ENCODE data around the gene SCAPER. TPM values are rescaled to one million over a fixed set of nuclear protein-coding genes. Genes with fewer than 3 reads are reported as not detected.

The SCAPER gene
- total and polyA plus RNA-seq, 10 of the 15 experiments (the other 5 are each of a cell fraction or from before 2014, with no cell fraction given), result 1.0 to 7.7 (median 3.9) TPM

DNA sequence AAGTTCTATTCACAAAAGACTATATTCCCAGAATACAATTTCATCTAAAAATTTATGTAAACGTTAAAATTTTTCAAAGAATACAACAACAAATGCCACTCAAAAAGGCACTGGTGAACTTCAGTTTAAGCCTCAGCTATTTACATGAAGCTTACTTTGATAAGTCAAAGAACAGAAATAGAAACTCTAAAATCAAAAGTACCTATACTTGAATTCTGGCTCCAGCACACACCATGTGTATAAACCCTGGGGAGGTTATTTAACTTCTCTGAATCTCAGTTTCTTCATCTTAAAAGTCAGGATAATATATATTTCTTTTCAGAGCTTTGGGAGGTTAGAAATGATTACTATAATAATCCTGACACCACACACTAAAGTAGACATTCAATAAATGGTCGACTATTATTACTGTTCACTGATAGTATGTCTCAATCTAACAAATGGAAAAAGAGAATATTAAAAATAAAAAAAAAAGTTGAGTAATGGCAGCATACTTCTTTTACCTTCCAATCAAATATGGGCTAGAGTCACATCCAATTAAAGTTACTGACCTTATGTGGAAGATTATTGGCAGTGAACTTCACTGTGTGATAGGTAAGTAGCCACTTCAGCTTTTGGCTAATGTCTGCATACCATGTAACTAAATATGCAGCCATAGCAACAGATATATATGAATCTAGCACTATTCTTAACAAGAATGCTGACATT, 320.1 kb downstream of the SCAPER start (continued):
- TF ChIP-seq, protein P1, sequence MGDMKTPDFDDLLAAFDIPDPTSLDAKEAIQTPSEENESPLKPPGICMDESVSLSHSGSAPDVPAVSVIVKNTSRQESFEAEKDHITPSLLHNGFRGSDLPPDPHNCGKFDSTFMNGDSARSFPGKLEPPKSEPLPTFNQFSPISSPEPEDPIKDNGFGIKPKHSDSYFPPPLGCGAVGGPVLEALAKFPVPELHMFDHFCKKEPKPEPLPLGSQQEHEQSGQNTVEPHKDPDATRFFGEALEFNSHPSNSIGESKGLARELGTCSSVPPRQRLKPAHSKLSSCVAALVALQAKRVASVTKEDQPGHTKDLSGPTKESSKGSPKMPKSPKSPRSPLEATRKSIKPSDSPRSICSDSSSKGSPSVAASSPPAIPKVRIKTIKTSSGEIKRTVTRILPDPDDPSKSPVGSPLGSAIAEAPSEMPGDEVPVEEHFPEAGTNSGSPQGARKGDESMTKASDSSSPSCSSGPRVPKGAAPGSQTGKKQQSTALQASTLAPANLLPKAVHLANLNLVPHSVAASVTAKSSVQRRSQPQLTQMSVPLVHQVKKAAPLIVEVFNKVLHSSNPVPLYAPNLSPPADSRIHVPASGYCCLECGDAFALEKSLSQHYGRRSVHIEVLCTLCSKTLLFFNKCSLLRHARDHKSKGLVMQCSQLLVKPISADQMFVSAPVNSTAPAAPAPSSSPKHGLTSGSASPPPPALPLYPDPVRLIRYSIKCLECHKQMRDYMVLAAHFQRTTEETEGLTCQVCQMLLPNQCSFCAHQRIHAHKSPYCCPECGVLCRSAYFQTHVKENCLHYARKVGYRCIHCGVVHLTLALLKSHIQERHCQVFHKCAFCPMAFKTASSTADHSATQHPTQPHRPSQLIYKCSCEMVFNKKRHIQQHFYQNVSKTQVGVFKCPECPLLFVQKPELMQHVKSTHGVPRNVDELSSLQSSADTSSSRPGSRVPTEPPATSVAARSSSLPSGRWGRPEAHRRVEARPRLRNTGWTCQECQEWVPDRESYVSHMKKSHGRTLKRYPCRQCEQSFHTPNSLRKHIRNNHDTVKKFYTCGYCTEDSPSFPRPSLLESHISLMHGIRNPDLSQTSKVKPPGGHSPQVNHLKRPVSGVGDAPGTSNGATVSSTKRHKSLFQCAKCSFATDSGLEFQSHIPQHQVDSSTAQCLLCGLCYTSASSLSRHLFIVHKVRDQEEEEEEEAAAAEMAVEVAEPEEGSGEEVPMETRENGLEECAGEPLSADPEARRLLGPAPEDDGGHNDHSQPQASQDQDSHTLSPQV (IDR thresholded peaks at IDR 0.05), result no peak
- TF ChIP-seq ESRRA (IDR thresholded peaks at IDR 0.05; ENCODE audit: low read length), result no peak

DNA sequence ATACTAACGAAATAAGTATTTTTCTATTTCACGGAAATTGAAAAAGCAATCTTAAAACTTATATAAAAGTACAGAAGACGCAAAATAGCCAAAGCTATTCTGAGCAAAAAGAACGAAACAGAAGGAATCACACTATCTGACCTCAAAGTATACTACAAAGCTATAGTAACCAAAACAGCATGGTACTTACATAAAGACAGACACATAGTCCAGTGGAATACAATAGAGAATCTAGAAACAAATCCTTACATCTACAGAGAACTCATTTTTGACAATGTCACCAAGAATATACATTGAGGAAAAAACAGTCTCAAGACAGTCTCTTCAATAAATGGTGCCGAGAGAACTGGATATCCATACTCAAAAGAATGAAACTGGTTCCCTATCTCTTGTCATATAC, 322.6 kb downstream of the SCAPER start:
- Histone ChIP-seq H3K4me1 (ENCODE audit: control insufficient read depth, insufficient read depth, low read length) (no peaks in the 10 kb centered on the region), H4K20me1 (ENCODE audit: control insufficient read depth, insufficient read depth) (no peaks in the 10 kb centered on the region), H3K4me2 (ENCODE audit: control insufficient read depth, insufficient read depth) (no peak overlapping the region), H3K27ac (ENCODE audit: control insufficient read depth, insufficient read depth) (no peak overlapping the region), H3K36me3 (ENCODE audit: control insufficient read depth in 2 of 2, insufficient read depth in 2 of 2, low read length in 1 of 2) (no peaks in the 10 kb centered on the region), H3K79me2 (ENCODE audit: control insufficient read depth, insufficient read depth, low read length) (no peaks in the 10 kb centered on the region), H3K4me3 (no peak overlapping the region), H3K27me3 (replicated peaks in 1 of 2; ENCODE audit: control insufficient read depth in 2 of 2, insufficient read depth in 2 of 2, low read length in 1 of 2) (no peaks in the 10 kb centered on the region), H3K9ac (ENCODE audit: control insufficient read depth, insufficient read depth, low read length) (no peak overlapping the region), H3K9me3 (replicated peaks; ENCODE audit: control insufficient read depth, insufficient read depth, low read length) (peaks cover 11% of the 10 kb centered on the region; the same call in 2 of the 3 replicates), H2AFZ (ENCODE audit: control insufficient read depth, low read depth, low read length) (no peak overlapping the region)
- BruUV-seq (replicated peaks), result no TSS peak
- in situ Hi-C loops (cut with MboI), result no loop called here
- no peak for DNase-seq (ENCODE audit: low read depth, low spot score)
- POLR2A ChIA-PET, result no interaction called here
- SMC1A ChIA-PET (ENCODE audit: uncharacterized antibody, unreplicated experiment), result interaction anchor here (0.6 kb wide), 1 partner anchor 131 kb away, joined by 4 read pairs; no protein-coding TSS in a partner anchor
- no peak for FAIRE-seq
- RAD21 ChIA-PET (ENCODE audit: unreplicated experiment), result no interaction called here
- CTCF ChIA-PET, result no interaction called here
- no peak for ATAC-seq
- WGBS (ENCODE audit: insufficient coverage, insufficient replicate concordance, low lambda C conversion rate, missing lambda C conversion rate), result 69% methylated on average over 5 of the region's 5 CpGs
- intact Hi-C loops (cut with micrococcal nuclease; ENCODE audit: unreplicated experiment), result no loop called here
- no peak for TF ChIP-seq SMAD5 (IDR thresholded peaks at IDR 0.05; ENCODE audit: low read depth)
- no peak for TF ChIP-seq TARDBP (IDR thresholded peaks at IDR 0.05; ENCODE audit: borderline replicate concordance)
- TF ChIP-seq SIX5 (IDR thresholded peaks at IDR 0.05; ENCODE audit: low read depth, low read length, severe bottlenecking), result no peak
- TF ChIP-seq, protein P2, sequence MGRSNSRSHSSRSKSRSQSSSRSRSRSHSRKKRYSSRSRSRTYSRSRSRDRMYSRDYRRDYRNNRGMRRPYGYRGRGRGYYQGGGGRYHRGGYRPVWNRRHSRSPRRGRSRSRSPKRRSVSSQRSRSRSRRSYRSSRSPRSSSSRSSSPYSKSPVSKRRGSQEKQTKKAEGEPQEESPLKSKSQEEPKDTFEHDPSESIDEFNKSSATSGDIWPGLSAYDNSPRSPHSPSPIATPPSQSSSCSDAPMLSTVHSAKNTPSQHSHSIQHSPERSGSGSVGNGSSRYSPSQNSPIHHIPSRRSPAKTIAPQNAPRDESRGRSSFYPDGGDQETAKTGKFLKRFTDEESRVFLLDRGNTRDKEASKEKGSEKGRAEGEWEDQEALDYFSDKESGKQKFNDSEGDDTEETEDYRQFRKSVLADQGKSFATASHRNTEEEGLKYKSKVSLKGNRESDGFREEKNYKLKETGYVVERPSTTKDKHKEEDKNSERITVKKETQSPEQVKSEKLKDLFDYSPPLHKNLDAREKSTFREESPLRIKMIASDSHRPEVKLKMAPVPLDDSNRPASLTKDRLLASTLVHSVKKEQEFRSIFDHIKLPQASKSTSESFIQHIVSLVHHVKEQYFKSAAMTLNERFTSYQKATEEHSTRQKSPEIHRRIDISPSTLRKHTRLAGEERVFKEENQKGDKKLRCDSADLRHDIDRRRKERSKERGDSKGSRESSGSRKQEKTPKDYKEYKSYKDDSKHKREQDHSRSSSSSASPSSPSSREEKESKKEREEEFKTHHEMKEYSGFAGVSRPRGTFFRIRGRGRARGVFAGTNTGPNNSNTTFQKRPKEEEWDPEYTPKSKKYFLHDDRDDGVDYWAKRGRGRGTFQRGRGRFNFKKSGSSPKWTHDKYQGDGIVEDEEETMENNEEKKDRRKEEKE (IDR thresholded peaks at IDR 0.05), result no peak
- TF ChIP-seq GATAD2B (conservative IDR thresholded peaks at IDR 0.05; ENCODE audit: low read depth), result no peak
- TF ChIP-seq MXI1 (IDR thresholded peaks at IDR 0.05; ENCODE audit: low read depth, low read length), result no peak
- TF ChIP-seq TBL1XR1 (IDR thresholded peaks at IDR 0.05; ENCODE audit: low read depth, low read length), result no peak
- TF ChIP-seq POLR2AphosphoS5 (IDR thresholded peaks at IDR 0.05; ENCODE audit: low read length), result no peak
- TF ChIP-seq CEBPB (IDR thresholded peaks at IDR 0.05; ENCODE audit: borderline replicate concordance in 1 of 2, low read depth in 2 of 2, low read length in 2 of 2), result no peak
- TF ChIP-seq, protein P3, sequence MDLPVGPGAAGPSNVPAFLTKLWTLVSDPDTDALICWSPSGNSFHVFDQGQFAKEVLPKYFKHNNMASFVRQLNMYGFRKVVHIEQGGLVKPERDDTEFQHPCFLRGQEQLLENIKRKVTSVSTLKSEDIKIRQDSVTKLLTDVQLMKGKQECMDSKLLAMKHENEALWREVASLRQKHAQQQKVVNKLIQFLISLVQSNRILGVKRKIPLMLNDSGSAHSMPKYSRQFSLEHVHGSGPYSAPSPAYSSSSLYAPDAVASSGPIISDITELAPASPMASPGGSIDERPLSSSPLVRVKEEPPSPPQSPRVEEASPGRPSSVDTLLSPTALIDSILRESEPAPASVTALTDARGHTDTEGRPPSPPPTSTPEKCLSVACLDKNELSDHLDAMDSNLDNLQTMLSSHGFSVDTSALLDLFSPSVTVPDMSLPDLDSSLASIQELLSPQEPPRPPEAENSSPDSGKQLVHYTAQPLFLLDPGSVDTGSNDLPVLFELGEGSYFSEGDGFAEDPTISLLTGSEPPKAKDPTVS (IDR thresholded peaks at IDR 0.05; ENCODE audit: low read depth, low read length), result no peak
- TF ChIP-seq RELA (IDR thresholded peaks at IDR 0.05; ENCODE audit: borderline replicate concordance, partially characterized antibody), result no peak
- no peak for TF ChIP-seq CHD1 (IDR thresholded peaks at IDR 0.05; ENCODE audit: low read depth, low read length)
- no peak for TF ChIP-seq MEF2A (IDR thresholded peaks at IDR 0.05; ENCODE audit: insufficient read depth, low read depth, low read length)

Data from GM12878 (cell line).